B cell (primary cell): ENCODE data around the gene NUDC. TPM values are rescaled to one million over a fixed set of nuclear protein-coding genes. Genes with fewer than 3 reads are reported as not detected.

ENCODE experiments used
- ATAC-seq: fragments of 200-7000 bp; cut with Tn5 transposase; one replicate; pipeline ENCODE4 v1.10.0; 2021; ENCODE audit warnings: low read depth, mild to moderate bottlenecking, moderate number of reproducible peaks, moderate library complexity
- CTCF ChIA-PET: fragments of 350-600 bp; sonication (Branson Sonifier 250); formaldehyde crosslinking; loops from one replicate; lab custom pipeline; 2021; ENCODE audit warnings: antibody characterized with exemption, inconsistent platforms; lab: Charles Lee
- POLR2A ChIA-PET: fragments of 350-600 bp; sonication (Branson Sonifier 250); formaldehyde crosslinking; loops from one replicate; lab custom pipeline; 2021; ENCODE audit warnings: antibody characterized with exemption; lab: Charles Lee
- DNase-seq: peaks from one replicate; pipeline ENCODE4 v3.0.0; 2013
- H2AFZ ChIP-seq: 2 replicates; pipeline ENCODE4 v1.6.1; 2012; ENCODE audit warnings: mild to moderate bottlenecking, low read depth, low read length; ENCODE audit not compliant: insufficient read depth, poor library complexity, severe bottlenecking
- H3K27ac ChIP-seq, 2 donors: 1 replicate in 1 of 2; 2 replicates in 1 of 2; pipeline ENCODE4 v1.5.1; 2012 to 2013; ENCODE audit warnings: low read length in 2 of 2, mild to moderate bottlenecking in 2 of 2, moderate library complexity in 1 of 2
- H3K27me3 ChIP-seq, 4 experiments: fragments of 200-600 bp in 1 of 4; sonication (generic) in 1 of 4; replicated peaks in 1 of 4; 1 replicate in 2 of 4; 2 replicates in 2 of 4; pipeline versions ENCODE4 v1.6.1 to v1.7.0; 2013 to 2016; ENCODE audit warnings: low read length in 3 of 4, mild to moderate bottlenecking in 2 of 4, mixed read lengths in 1 of 4, moderate library complexity in 1 of 4; ENCODE audit not compliant: insufficient read depth in 4 of 4, control insufficient read depth in 3 of 4; ENCODE audit errors: control extremely low read depth in 1 of 4
- H3K36me3 ChIP-seq, 2 experiments: replicated peaks in 1 of 2; 1 replicate in 1 of 2; 2 replicates in 1 of 2; pipeline versions ENCODE4 v1.6.1 to v1.7.1; 2013; ENCODE audit warnings: low read length in 1 of 2; ENCODE audit not compliant: insufficient read depth in 2 of 2, control insufficient read depth in 1 of 2; ENCODE audit errors: control extremely low read depth in 1 of 2, extremely low read depth in 1 of 2
- H3K4me1 ChIP-seq, 2 donors: fragments of 200-600 bp in 1 of 2; sonication (generic) in 1 of 2; 1 replicate in 1 of 2; 2 replicates in 1 of 2; pipeline versions ENCODE4 v1.5.1 to v1.6.1; 2013 to 2017; ENCODE audit warnings: low read length in 2 of 2; ENCODE audit not compliant: control insufficient read depth in 2 of 2, insufficient read depth in 2 of 2
- H3K4me2 ChIP-seq: replicated peaks from 2 replicates; pipeline ENCODE3; 2012; ENCODE audit warnings: mild to moderate bottlenecking, low read depth, low read length; ENCODE audit not compliant: poor library complexity, severe bottlenecking
- H3K4me3 ChIP-seq, 5 experiments: fragments of 200-600 bp in 1 of 5; sonication (generic) in 1 of 5; 1 replicate in 3 of 5; 2 replicates in 2 of 5; pipeline versions ENCODE4 v1.5.1 to v1.7.0; 2011 to 2016; ENCODE audit warnings: low read length in 4 of 5, mild to moderate bottlenecking in 4 of 5, low read depth in 2 of 5, control low read depth in 1 of 5, moderate library complexity in 1 of 5; ENCODE audit not compliant: insufficient read depth in 1 of 5; ENCODE audit errors: control extremely low read depth in 1 of 5, extremely low read depth in 1 of 5
- H3K79me2 ChIP-seq: fragments of 200-600 bp; sonication (generic); one replicate; pipeline ENCODE4 v1.6.0; 2016; ENCODE audit warnings: low read length; ENCODE audit not compliant: control insufficient read depth, insufficient read depth
- H3K9ac ChIP-seq: fragments of 200-600 bp; sonication (generic); 2 replicates; pipeline ENCODE4 v1.6.1; 2017; ENCODE audit warnings: mild to moderate bottlenecking, low read length, moderate library complexity
- H3K9me3 ChIP-seq, 3 donors: one replicate each; pipeline versions ENCODE4 v1.6.1 to v1.7.1; 2013; ENCODE audit warnings: low read length in 2 of 3; ENCODE audit not compliant: control insufficient read depth in 2 of 3, insufficient read depth in 1 of 3; ENCODE audit errors: control extremely low read depth in 1 of 3
- H4K20me1 ChIP-seq: 2 replicates; pipeline ENCODE4 v1.6.0; 2012; ENCODE audit warnings: mild to moderate bottlenecking, low read length; ENCODE audit not compliant: insufficient read depth, control insufficient read depth, poor library complexity, severe bottlenecking
- H3K27ac Mint-ChIP-seq: one replicate; pipeline ENCODE4 v1.8.0; 2021; ENCODE audit warnings: mixed read lengths
- H3K27me3 Mint-ChIP-seq: one replicate; pipeline ENCODE4 v1.8.0; 2021; ENCODE audit warnings: mixed read lengths
- H3K4me1 Mint-ChIP-seq: one replicate; pipeline ENCODE4 v1.8.0; 2021; ENCODE audit warnings: mixed read lengths
- H3K4me3 Mint-ChIP-seq: one replicate; pipeline ENCODE4 v1.8.0; 2021; ENCODE audit warnings: mixed read lengths
- H3K9me3 Mint-ChIP-seq: one replicate; pipeline ENCODE4 v1.8.0; 2022; ENCODE audit warnings: mixed read lengths; ENCODE audit not compliant: insufficient read depth
- EZH2 ChIP-seq: IDR thresholded peaks from 2 replicates; pipeline ENCODE4 v1.6.1; 2012; ENCODE audit warnings: borderline replicate concordance, low read depth, mild to moderate bottlenecking, moderate library complexity, low read length; ENCODE audit not compliant: insufficient read depth, poor library complexity, severe bottlenecking
- WGBS: methylation state at CpG from one replicate; pipeline ENCODE4 v1.1.5; 2013; ENCODE audit warnings: missing lambda C conversion rate; ENCODE audit not compliant: insufficient coverage; 5-methylcytosine and 5-hydroxymethylcytosine counted together
- intact Hi-C: fragments of 100-400 bp; cut with micrococcal nuclease; formaldehyde crosslinking; loops from one replicate; pipeline ENCODE4 v1.10.0; 2022
- polyA plus RNA-seq: library from polyadenylated mRNA; depleted of rRNA; stranded (reverse); fragments of >200 nt; gene quantifications from 2 replicates; pipeline ENCODE4 v1.2.3, GENCODE V29; 2012
- total RNA-seq, 2 donors: library from RNA; stranded (reverse); fragments of 120-200 nt in 1 of 2; gene quantifications; 1 replicate in 1 of 2; 2 replicates in 1 of 2; pipeline versions ENCODE4 v1.2.3 to v1.2.4, GENCODE V29; 2013 to 2022
- TF ChIP-seq, protein P1 (sequence below): fragments of 200-600 bp; IDR thresholded peaks from one replicate; pipeline ENCODE4 v1.8.0; 2022; ENCODE audit warnings: antibody characterized with exemption, mild to moderate bottlenecking

NUDC gene
- total and polyA plus RNA-seq, 2 donors (not counting 1 experiment from before 2014, with no cell fraction given), result 28.3 to 45.3 TPM

GRCh38 chr1:26922901-26923300 lies 1.4 kb downstream of the NUDC start:
- DNase-seq (no peak), ATAC-seq (no peak)
- intact Hi-C loops, result no loop called here
- H3K9ac ChIP-seq, result no peak overlapping the region
- WGBS, result no CpG with 5 or more reads among the region's 3 CpGs
- H3K27ac ChIP-seq, result peak overlapping the region in 1 of 2 donors; percentile 93
- peak overlapping the region; percentile 96 for H3K4me2 ChIP-seq
- no peaks in the 10 kb centered on the region for H3K27me3 ChIP-seq
- H3K36me3 ChIP-seq, result peaks cover 14 to 24% of the 10 kb centered on the region in 2 experiments
- H3K79me2 ChIP-seq, result peaks cover 46% of the 10 kb centered on the region
- TF ChIP-seq EZH2, result no peak
- TF ChIP-seq, protein P1, sequence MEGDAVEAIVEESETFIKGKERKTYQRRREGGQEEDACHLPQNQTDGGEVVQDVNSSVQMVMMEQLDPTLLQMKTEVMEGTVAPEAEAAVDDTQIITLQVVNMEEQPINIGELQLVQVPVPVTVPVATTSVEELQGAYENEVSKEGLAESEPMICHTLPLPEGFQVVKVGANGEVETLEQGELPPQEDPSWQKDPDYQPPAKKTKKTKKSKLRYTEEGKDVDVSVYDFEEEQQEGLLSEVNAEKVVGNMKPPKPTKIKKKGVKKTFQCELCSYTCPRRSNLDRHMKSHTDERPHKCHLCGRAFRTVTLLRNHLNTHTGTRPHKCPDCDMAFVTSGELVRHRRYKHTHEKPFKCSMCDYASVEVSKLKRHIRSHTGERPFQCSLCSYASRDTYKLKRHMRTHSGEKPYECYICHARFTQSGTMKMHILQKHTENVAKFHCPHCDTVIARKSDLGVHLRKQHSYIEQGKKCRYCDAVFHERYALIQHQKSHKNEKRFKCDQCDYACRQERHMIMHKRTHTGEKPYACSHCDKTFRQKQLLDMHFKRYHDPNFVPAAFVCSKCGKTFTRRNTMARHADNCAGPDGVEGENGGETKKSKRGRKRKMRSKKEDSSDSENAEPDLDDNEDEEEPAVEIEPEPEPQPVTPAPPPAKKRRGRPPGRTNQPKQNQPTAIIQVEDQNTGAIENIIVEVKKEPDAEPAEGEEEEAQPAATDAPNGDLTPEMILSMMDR, result no peak
- Mint-ChIP-seq H3K27me3 (no peaks in the 10 kb centered on the region), H3K27ac (no peak overlapping the region), H3K4me1 (peaks cover 33% of the 10 kb centered on the region), H3K4me3 (peak overlapping the region; percentile 93), H3K9me3 (no peaks in the 10 kb centered on the region)
- peaks cover 35% of the 10 kb centered on the region for H4K20me1 ChIP-seq
- H3K4me3 ChIP-seq, result no peak overlapping the region
- ChIA-PET CTCF (no interaction called here), POLR2A (no interaction called here)
- no peak overlapping the region for H2AFZ ChIP-seq
- H3K4me1 ChIP-seq, result peaks cover 17 to 20% of the 10 kb centered on the region in 2 donors
- no peaks in the 10 kb centered on the region for H3K9me3 ChIP-seq

- no peak overlapping the region for H3K9ac ChIP-seq
- H3K4me3 ChIP-seq, result no peak overlapping the region
- no peaks in the 10 kb centered on the region for H3K9me3 ChIP-seq
- H4K20me1 ChIP-seq, result peaks cover 41% of the 10 kb centered on the region
- H3K27ac ChIP-seq, result no peak overlapping the region
- POLR2A ChIA-PET, result interaction anchor here (1.0 kb wide), 1 partner anchor 23 kb away, joined by 5 read pairs; the partner anchor contains the start of gene GPATCH3
- H3K4me2 ChIP-seq, result no peak overlapping the region
- no peaks in the 10 kb centered on the region for H3K27me3 ChIP-seq
- CTCF ChIA-PET, result no interaction called here
- intact Hi-C loops, result no loop called here
- ATAC-seq, result no peak
- peaks cover 50% of the 10 kb centered on the region for H3K79me2 ChIP-seq
- Mint-ChIP-seq H3K27ac (no peak overlapping the region), H3K4me1 (peaks cover 33% of the 10 kb centered on the region), H3K9me3 (no peaks in the 10 kb centered on the region), H3K4me3 (peak overlapping the region; percentile 93), H3K27me3 (no peaks in the 10 kb centered on the region)
- DNase-seq, result no peak
- TF ChIP-seq EZH2, result no peak
- TF ChIP-seq, protein P1, result no peak
- peaks cover 14 to 30% of the 10 kb centered on the region in 2 experiments for H3K36me3 ChIP-seq
- no peak overlapping the region for H2AFZ ChIP-seq
- WGBS, result 100% methylated on average over 2 of the region's 3 CpGs
- H3K4me1 ChIP-seq, result peaks cover 17 to 20% of the 10 kb centered on the region in 2 donors
Measured at GRCh38 chr1:26923711-26924110, 2.2 kb downstream of the NUDC start.
